Measurements from ENCODE around the gene NELFCD.
A peak's percentile ranks its signal among the peaks of the same experiment; 100 is the strongest.
"Not testable (repeated sequence)": the region's sequence is repeated elsewhere in the genome, so short reads cannot be mapped to it uniquely, and the experiment has no call there.

NELFCD gene

GRCh38 chr20:58980711-58981627, at the start of gene NELFCD:
TSS of gene NELFCD (plus strand) at chr20:58981256. CDS start at chr20:58981310, 54 bp downstream.
- peak; percentile 88 for DNase-seq (ENCODE audit: low read depth)

DNA sequence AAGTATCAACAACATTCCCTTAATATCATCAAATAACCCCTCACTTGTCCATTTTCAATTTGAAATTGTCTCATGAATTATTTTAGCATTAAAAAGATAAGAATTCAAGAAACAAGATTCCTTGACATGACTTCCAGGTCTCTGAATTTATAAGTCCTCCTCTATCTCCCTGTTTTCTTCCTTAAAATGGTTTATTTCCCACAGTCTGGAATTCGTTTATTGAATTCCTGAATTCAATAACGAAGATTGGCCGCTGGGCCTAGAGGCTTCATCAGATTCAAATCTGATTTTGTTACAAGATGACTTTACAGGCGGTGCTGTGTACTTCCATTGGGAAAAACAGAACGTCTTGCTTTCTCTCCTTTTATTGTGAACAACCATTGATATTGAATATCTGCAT, 48.9 kb upstream of the NELFCD start:
- DNase-seq (ENCODE audit: low read depth): no peak

GRCh38 chr20:58938078-58938477, 43.0 kb upstream of the NELFCD start:
- DNase-seq (ENCODE audit: low read depth): no peak

DNA sequence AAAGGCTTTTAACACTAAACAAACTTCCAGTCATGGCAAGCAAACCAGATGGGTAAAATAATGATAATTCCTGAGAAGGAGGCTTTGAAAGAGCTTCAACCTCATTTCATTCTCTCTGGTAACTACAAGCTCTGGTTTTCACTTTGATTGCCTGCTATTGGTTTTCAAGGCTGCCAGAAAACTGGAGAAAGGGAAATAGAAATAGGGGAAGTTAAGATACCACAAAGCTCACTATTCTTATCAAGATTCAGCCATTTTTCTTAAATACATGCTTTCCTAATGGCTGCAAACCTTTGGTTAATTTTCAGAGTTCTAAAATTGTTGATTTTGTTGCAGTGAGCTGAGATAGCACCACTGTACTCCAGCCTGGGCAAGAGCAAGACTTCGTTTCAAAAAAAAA, 42.5 kb upstream of the NELFCD start:
- DNase-seq (ENCODE audit: low read depth): no peak

GRCh38 chr20:58941471-58941870, 39.6 kb upstream of the NELFCD start:
- no peak for DNase-seq (ENCODE audit: low read depth)

GRCh38 chr20:58942549-58942948, 38.5 kb upstream of the NELFCD start:
- no peak for DNase-seq (ENCODE audit: low read depth)

DNA sequence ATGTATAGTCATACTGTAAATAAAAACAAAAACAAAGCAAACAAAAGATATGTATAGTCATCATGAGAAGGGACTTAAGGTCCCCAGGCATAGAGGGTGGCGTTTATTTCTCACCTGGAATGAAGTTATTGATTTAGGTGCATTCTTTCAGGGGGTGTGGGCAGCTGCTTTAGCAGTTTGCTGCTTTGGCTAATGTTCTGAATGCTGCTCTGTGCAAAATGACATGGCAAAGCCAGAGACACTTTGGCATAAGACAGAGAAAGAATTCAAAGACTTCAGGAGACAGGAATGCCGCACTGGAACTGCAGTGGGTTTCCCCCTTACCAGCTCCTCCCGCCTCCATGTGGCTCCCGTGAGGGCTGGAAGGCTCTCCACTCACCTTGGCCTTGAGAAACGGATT, 36.4 kb upstream of the NELFCD start:
- DNase-seq (ENCODE audit: low read depth): no peak

DNA sequence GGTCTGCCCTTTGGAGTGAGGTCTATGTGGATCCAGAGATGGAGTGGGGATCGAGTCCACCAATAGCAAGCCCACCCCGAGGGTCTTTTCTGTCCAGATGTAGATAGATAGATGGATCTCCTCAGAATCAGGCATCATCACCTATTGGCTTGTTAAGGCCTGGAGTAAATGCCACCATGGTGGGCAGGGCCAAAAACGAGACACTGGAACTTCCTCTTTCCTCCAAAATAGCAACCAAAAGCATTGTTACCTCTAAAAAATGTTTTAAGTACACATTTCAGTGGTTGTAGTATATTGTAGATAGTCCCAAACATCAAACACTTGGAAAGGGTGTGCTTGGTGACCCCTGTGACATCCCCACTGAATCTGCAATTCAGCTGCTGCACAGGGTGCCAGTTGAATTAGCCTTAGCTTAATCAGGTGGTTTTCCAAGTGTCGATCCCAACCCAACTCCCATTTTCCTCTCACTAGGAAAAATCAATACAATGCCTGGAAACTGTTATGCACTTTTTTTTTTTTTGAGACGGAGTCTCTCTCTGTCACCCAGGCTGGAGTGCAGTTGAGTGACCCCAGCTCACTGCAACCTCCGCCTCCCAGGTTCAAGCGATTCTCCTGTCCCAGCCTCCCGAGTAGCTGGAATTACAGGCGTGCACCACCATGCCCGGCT, 35.0 kb upstream of the NELFCD start:
- no peak for DNase-seq (ENCODE audit: low read depth)

GRCh38 chr20:58947797-58948388, 33.2 kb upstream of the NELFCD start:
- DNase-seq (ENCODE audit: low read depth): not testable (repeated sequence)

- DNase-seq (ENCODE audit: low read depth): no peak
Measured at GRCh38 chr20:58950603-58951002, 30.5 kb upstream of the NELFCD start.

- DNase-seq (ENCODE audit: low read depth): no peak
Measured at GRCh38 chr20:58953050-58953449, 28.0 kb upstream of the NELFCD start.

GRCh38 chr20:58956078-58956477, 25.0 kb upstream of the NELFCD start:
- no peak for DNase-seq (ENCODE audit: low read depth)

GRCh38 chr20:58959652-58960051, 21.4 kb upstream of the NELFCD start:
- no peak for DNase-seq (ENCODE audit: low read depth)

- no peak for DNase-seq (ENCODE audit: low read depth)
Measured at GRCh38 chr20:58963060-58963584, 17.9 kb upstream of the NELFCD start.

DNA sequence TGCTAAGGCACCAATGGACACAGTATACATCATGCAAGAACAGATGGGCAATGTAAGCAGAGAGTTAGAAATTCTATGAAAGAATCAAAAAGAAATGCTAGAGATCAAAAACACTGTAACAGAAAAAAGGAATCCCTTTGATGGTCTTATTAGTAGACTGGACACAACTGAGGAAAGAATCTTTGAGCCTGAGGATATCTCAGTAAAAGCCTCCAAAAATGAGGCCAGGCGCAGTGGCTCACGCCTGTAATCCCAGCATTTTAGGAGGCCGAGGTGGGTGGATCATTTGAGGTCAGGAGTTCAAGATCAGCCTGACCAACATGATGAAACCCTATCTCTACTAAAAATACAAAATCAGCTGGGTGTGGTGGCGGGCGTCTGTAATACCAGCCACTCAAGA, 17.1 kb upstream of the NELFCD start:
- DNase-seq (ENCODE audit: low read depth): not testable (repeated sequence)

DNA sequence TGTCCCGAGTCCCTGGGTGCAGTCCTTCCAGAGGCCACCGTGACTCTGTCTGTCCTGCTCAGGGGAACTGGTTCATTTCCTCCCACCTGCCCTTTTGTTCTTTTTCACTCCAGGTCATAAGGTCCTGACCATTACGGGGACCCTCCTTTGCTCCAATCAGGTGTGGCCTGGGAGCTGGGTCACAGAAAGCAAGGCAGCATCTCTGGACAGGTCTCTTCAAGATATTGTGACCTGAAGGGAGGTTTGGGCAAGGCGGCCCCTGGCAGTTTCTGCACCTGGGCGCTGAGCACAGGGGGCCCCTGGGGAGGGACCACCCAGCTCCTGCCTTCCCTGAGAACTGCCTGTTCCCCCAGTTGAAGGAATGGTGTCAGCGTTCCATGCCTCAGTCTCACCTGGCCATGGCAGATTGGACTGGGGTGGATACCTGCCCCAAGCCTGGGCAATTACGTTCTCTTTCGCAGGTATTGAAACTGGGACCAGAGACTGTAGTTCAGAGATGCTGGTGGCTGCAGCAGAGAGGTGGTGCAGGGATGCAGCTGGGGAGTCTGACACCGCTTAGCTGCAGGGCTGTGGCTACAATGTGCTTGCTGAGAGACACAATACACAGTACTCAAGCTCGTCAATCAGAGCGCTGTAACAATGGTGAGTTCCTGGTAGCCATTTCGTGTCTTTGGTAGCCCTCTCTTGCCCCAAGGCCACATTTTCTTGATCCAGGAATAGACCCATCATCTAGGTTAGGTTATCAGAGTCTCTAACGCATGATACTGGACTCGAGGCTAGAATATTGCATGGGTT, 15.6 kb upstream of the NELFCD start:
- DNase-seq (ENCODE audit: low read depth): no peak

- DNase-seq (ENCODE audit: low read depth): no peak
Measured at GRCh38 chr20:58967652-58968429, 13.2 kb upstream of the NELFCD start.

GRCh38 chr20:58969439-58969838, 11.6 kb upstream of the NELFCD start:
- DNase-seq (ENCODE audit: low read depth): no peak

GRCh38 chr20:58970146-58970545, 10.9 kb upstream of the NELFCD start:
- DNase-seq (ENCODE audit: low read depth): no peak

GRCh38 chr20:58971429-58971828, 9.6 kb upstream of the NELFCD start:
- no peak for DNase-seq (ENCODE audit: low read depth)

GRCh38 chr20:58973179-58973578, 7.9 kb upstream of the NELFCD start:
- no peak for DNase-seq (ENCODE audit: low read depth)
